Measurements from ENCODE around the gene ARHGAP44. TPM values are rescaled to one million over a fixed set of nuclear protein-coding genes. Genes with fewer than 3 reads are reported as not detected.

The ARHGAP44 gene, protein sequence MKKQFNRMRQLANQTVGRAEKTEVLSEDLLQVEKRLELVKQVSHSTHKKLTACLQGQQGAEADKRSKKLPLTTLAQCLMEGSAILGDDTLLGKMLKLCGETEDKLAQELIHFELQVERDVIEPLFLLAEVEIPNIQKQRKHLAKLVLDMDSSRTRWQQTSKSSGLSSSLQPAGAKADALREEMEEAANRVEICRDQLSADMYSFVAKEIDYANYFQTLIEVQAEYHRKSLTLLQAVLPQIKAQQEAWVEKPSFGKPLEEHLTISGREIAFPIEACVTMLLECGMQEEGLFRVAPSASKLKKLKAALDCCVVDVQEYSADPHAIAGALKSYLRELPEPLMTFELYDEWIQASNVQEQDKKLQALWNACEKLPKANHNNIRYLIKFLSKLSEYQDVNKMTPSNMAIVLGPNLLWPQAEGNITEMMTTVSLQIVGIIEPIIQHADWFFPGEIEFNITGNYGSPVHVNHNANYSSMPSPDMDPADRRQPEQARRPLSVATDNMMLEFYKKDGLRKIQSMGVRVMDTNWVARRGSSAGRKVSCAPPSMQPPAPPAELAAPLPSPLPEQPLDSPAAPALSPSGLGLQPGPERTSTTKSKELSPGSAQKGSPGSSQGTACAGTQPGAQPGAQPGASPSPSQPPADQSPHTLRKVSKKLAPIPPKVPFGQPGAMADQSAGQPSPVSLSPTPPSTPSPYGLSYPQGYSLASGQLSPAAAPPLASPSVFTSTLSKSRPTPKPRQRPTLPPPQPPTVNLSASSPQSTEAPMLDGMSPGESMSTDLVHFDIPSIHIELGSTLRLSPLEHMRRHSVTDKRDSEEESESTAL
- 0.79 and 1.7 TPM in 2 replicates for total RNA-seq

DNA sequence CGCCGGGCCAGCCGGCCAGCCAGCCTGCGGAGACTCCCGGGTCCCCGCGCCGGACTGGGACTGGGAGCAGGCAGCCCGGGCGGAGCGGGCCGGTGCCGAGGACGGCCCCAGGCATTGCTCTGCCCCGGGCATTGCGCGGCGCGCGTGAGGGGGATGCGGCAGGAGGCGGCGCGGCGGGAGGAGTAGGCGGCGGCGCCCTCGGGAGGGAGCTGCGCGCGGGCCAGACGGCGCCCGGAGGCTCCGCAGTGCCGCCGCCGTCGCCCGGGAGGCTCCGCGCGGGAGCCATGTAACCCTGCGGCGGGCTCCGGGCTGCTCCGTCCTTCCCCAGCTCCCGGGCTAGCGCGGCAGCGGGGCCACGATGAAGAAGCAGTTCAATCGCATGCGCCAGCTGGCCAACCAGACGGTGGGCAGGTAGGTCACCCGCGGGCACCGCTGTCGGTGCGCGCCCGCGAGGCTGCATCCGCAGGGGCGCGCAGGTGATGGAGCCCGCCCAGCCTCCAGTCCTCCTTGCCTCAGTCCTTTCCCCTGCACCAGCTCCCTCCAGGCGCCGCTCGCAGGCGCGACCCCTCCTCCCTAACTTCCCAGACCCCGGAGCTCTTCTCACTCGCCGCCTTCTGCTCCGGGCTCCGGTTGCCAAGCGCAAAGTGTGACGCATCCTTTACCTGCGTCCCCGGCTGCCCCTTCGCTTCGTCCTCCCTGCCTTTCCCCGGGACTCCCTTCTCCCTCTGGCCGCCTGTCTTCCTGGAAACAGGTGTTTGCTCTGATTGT is at the start of gene ARHGAP44:
TSS of gene ARHGAP44 (plus strand) at position 18 of the 768 bp plus-strand sequence. CDS start at position 359, 341 bp downstream.
- H3K4me3 ChIP-seq (ENCODE audit: low read depth, low read length) = peak within 1 kb of the TSS; percentile 51
- peak; percentile 8 for DNase-seq (ENCODE audit: low read depth)
- H3K27me3 ChIP-seq (ENCODE audit: control insufficient read depth, insufficient read depth, low read length) = peaks cover 5% of the 10 kb centered on the region
- TF ChIP-seq, protein P1, sequence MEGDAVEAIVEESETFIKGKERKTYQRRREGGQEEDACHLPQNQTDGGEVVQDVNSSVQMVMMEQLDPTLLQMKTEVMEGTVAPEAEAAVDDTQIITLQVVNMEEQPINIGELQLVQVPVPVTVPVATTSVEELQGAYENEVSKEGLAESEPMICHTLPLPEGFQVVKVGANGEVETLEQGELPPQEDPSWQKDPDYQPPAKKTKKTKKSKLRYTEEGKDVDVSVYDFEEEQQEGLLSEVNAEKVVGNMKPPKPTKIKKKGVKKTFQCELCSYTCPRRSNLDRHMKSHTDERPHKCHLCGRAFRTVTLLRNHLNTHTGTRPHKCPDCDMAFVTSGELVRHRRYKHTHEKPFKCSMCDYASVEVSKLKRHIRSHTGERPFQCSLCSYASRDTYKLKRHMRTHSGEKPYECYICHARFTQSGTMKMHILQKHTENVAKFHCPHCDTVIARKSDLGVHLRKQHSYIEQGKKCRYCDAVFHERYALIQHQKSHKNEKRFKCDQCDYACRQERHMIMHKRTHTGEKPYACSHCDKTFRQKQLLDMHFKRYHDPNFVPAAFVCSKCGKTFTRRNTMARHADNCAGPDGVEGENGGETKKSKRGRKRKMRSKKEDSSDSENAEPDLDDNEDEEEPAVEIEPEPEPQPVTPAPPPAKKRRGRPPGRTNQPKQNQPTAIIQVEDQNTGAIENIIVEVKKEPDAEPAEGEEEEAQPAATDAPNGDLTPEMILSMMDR (IDR thresholded peaks at IDR 0.05; ENCODE audit: insufficient read depth, low read length, severe bottlenecking) = no peak
- H3K36me3 ChIP-seq (ENCODE audit: control insufficient read depth, insufficient read depth, low read length) = no peaks in the 10 kb centered on the region
- no peak for FAIRE-seq

DNA sequence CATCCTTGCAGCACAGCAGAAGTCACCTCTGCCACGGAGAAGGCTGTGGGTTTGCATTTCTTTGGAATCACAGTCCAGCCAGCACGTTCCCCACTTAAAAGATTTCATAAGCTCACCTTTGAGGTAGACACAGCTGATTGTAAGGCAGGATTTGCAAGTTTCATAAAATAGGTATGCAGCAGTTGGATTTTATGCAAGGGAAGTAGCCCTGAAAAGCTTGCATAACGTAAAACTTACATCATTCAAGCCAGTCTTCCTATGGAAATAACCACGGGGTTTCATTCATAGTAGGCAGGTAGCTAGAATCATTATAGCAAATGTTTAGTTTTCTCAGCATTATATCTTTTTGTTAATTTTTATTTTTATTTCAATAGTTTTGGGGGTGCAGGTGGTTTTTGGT is 49.8 kb upstream of the ARHGAP44 start:
- Histone ChIP-seq H3K4me3 (ENCODE audit: low read depth, low read length) (no peak overlapping the region), H3K36me3 (ENCODE audit: control insufficient read depth, insufficient read depth, low read length) (no peaks in the 10 kb centered on the region), H3K27me3 (ENCODE audit: control insufficient read depth, insufficient read depth, low read length) (peaks cover 3% of the 10 kb centered on the region)
- FAIRE-seq (no peak), DNase-seq (ENCODE audit: low read depth) (no peak)
- TF ChIP-seq, protein P1 (IDR thresholded peaks at IDR 0.05; ENCODE audit: insufficient read depth, low read length, severe bottlenecking) = no peak

DNA sequence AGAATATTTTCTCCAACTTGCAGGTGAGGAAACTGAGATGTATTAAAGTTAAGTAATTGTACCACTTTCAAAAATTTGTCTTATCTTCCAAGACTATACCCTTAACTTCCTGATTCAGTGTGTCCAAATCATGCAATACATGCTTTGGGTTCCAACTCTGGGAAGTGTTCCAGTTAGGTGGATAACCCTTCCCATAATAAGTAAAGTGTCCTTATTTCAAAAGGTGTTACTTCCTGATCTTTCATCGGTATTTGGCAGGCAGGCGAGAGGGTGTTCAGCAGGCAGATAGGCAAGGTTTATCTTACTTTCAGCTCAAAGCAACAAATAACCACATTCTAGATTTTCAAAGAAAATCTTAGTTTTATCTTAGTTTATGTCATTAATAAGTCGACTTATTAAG is 46.3 kb upstream of the ARHGAP44 start:
- Histone ChIP-seq H3K27me3 (ENCODE audit: control insufficient read depth, insufficient read depth, low read length) (peaks cover 3% of the 10 kb centered on the region), H3K4me3 (ENCODE audit: low read depth, low read length) (no peak overlapping the region), H3K36me3 (ENCODE audit: control insufficient read depth, insufficient read depth, low read length) (no peaks in the 10 kb centered on the region)
- DNase-seq (ENCODE audit: low read depth) (no peak), FAIRE-seq (no peak)
- TF ChIP-seq, protein P1 (IDR thresholded peaks at IDR 0.05; ENCODE audit: insufficient read depth, low read length, severe bottlenecking) = no peak

DNA sequence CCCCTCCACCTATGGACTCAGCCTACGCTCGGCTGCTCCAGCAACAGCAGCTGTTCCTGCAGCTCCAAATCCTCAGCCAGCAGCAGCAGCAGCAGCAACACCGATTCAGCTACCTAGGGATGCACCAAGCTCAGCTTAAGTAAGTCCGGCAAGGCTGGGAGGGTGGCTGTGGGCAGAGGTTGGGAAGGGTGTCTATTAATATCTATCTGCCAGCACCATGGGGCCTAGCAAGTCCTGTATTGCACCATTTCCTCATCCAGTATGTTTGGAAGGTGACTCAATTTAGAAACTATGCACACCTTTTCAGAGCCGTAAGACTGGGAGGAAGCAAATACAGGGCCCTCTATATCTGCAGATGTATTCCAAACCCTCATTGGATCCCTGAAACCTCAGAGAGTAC is 45.0 kb upstream of the ARHGAP44 start:
- no peak for FAIRE-seq
- Histone ChIP-seq H3K4me3 (ENCODE audit: low read depth, low read length) (no peak overlapping the region), H3K27me3 (ENCODE audit: control insufficient read depth, insufficient read depth, low read length) (peaks cover 1% of the 10 kb centered on the region), H3K36me3 (ENCODE audit: control insufficient read depth, insufficient read depth, low read length) (no peaks in the 10 kb centered on the region)
- peak; percentile 89 for DNase-seq (ENCODE audit: low read depth)
- TF ChIP-seq, protein P1 (IDR thresholded peaks at IDR 0.05; ENCODE audit: insufficient read depth, low read length, severe bottlenecking) = no peak

DNA sequence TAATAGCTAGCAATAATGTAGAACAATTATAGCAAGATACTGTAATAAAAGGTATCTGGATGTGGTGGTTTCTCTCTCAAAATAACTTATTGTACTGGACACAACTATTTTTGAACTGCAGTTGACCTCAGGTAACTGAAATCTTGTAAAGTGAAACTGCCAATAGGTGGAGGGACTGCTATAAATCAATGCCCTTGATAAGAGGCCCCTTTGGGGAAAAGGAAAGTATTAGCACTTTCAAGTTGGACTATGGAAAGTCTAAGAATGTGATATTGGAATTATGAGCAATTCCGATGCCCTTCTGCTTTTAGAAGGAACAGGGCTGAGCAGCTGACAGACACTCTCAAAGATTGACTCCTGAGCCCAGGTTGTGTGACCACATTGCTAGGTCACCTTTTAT is 44.5 kb upstream of the ARHGAP44 start:
- TF ChIP-seq, protein P1 (IDR thresholded peaks at IDR 0.05; ENCODE audit: insufficient read depth, low read length, severe bottlenecking) = no peak
- H3K27me3 ChIP-seq (ENCODE audit: control insufficient read depth, insufficient read depth, low read length) = no peaks in the 10 kb centered on the region
- no peaks in the 10 kb centered on the region for H3K36me3 ChIP-seq (ENCODE audit: control insufficient read depth, insufficient read depth, low read length)
- H3K4me3 ChIP-seq (ENCODE audit: low read depth, low read length) = no peak overlapping the region
- DNase-seq (ENCODE audit: low read depth) (no peak), FAIRE-seq (no peak)

Data from bronchial epithelial cell (primary cell).